Ascending aorta (tissue), 2 donors: Measurements from ENCODE around the gene E4F1. TPM values are rescaled to one million over a fixed set of nuclear protein-coding genes. Genes with fewer than 3 reads are reported as not detected.
A peak's percentile ranks its signal among the peaks of the same experiment; 100 is the strongest.

ENCODE experiments used
- DNase-seq, 2 donors: peaks; one replicate each; pipeline ENCODE4 v3.0.0-alpha.2; 2019; ENCODE audit warnings: low spot score in 2 of 2
- H3K27ac ChIP-seq, 2 donors: fragments of 200-600 bp; sonication (generic); one replicate each; pipeline ENCODE4 v1.5.1; 2016 to 2017; ENCODE audit warnings: mild to moderate bottlenecking in 1 of 2
- H3K27me3 ChIP-seq: fragments of 200-600 bp; sonication (generic); one replicate; pipeline ENCODE4 v1.5.1; 2017
- H3K36me3 ChIP-seq, 2 donors: fragments of 200-600 bp; sonication (generic); one replicate each; pipeline ENCODE4 v1.5.1; 2016
- H3K4me1 ChIP-seq, 2 donors: fragments of 200-600 bp; sonication (generic); one replicate each; pipeline ENCODE4 v1.5.1; 2016 to 2017; ENCODE audit warnings: mild to moderate bottlenecking in 1 of 2
- H3K4me3 ChIP-seq, 2 donors: fragments of 200-600 bp; sonication (generic); one replicate each; pipeline ENCODE4 v1.5.1; 2016 to 2017; ENCODE audit warnings: mild to moderate bottlenecking in 1 of 2
- H3K9me3 ChIP-seq, 2 donors: fragments of 200-600 bp; sonication (generic); one replicate each; pipeline ENCODE4 v1.5.1; 2016
- intact Hi-C: fragments of 100-400 bp; cut with DNase I; formaldehyde crosslinking; loops from one replicate; pipeline ENCODE4 v1.15.1; 2023
- total RNA-seq: library from RNA; depleted of rRNA; stranded (reverse); fragments of >200 nt; gene quantifications from one replicate; pipeline ENCODE4 v1.1.0, GENCODE V29; 2016
- TF ChIP-seq, protein P1 (sequence below), 3 experiments: fragments of 200-600 bp in 2 of 3; fragments of 450-650 bp in 1 of 3; sonication (generic) in 2 of 3; IDR thresholded peaks; one replicate each; pipeline ENCODE4 v1.5.1; 2016 to 2019; ENCODE audit warnings: antibody characterized with exemption in 3 of 3, mild to moderate bottlenecking in 1 of 3, moderate library complexity in 1 of 3

The E4F1 gene
- total RNA-seq, 1 donor from 2014 or later, result 39.7 TPM

DNA sequence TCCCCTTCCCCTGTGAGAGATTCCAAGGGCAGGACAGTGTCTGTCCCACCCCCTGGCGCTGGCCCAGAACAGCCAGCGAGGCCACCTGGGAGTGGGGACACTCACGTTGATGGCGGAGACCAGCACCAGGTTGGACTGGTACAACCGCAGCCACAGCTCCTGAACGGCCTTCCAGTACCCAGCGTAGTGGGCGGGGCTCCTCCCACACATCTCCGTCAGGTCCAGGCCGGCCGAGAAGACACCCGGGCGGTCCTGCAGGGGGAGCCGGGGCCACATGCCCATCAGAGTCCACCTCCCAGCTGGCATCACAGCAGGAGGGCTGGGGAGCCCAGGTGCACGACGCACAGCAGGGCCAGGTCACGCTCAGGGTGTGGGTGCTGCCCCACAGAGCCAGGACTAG, 20.9 kb downstream of the E4F1 start:
- TF ChIP-seq, protein P1, sequence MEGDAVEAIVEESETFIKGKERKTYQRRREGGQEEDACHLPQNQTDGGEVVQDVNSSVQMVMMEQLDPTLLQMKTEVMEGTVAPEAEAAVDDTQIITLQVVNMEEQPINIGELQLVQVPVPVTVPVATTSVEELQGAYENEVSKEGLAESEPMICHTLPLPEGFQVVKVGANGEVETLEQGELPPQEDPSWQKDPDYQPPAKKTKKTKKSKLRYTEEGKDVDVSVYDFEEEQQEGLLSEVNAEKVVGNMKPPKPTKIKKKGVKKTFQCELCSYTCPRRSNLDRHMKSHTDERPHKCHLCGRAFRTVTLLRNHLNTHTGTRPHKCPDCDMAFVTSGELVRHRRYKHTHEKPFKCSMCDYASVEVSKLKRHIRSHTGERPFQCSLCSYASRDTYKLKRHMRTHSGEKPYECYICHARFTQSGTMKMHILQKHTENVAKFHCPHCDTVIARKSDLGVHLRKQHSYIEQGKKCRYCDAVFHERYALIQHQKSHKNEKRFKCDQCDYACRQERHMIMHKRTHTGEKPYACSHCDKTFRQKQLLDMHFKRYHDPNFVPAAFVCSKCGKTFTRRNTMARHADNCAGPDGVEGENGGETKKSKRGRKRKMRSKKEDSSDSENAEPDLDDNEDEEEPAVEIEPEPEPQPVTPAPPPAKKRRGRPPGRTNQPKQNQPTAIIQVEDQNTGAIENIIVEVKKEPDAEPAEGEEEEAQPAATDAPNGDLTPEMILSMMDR (IDR thresholded peaks at IDR 0.05), result no peak
- Histone ChIP-seq H3K4me3 (no peak overlapping the region), H3K27ac (no peak overlapping the region), H3K27me3 (no peaks in the 10 kb centered on the region), H3K4me1 (no peaks in the 10 kb centered on the region), H3K9me3 (no peaks in the 10 kb centered on the region), H3K36me3 (peaks cover 44 to 48% of the 10 kb centered on the region in 2 donors)
- intact Hi-C loops, result no loop called here
- DNase-seq, result no peak

DNA sequence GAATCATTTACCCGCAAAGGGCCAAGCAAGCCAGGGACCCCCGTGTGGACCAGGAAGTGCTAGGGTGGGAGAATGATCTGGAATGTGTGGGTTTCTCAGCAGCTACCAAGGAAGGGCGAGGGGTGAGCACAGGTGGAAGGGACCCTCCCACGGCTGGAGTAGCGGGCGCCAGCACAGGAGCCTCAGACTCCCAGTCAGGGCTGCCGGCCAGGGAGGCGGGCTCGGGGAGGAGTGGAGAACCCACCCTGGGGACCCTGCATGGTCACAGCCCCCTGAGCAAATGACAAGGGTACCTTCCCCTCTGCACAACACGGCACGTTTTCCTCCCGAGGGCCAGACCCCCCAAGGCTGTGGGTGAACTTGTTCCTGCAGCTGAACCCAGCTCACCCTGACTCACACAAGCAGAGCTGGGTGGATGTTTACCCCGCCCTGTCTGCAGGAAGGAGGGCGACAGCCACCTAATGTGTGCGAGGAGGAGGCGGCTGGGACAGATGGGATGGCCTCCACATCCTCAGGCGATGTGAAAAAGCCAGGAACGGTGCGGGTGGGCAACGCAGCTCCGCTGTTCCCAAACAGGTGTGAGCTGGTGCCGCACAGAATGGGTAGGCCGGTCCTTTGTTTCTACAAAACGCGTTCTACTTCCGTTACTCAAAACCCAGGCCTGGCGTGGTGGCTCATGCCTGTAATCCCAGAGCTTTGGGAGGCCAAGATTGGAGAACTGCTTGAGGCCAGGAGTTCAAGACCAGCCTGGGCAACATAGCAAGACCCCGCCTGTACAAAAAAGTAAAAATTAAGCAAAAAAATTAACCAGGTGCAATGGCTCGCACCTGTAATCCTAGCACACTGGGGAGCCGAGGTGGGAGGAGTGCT, 21.8 kb downstream of the E4F1 start:
- Histone ChIP-seq H3K27ac (no peak overlapping the region), H3K4me1 (peaks cover under 1 to 2% of the 10 kb centered on the region in 2 donors), H3K9me3 (no peaks in the 10 kb centered on the region), H3K4me3 (no peak overlapping the region), H3K27me3 (no peaks in the 10 kb centered on the region), H3K36me3 (peaks cover 44 to 48% of the 10 kb centered on the region in 2 donors)
- intact Hi-C loops, result no loop called here
- TF ChIP-seq, protein P1 (IDR thresholded peaks at IDR 0.05), result no peak
- no peak for DNase-seq

DNA sequence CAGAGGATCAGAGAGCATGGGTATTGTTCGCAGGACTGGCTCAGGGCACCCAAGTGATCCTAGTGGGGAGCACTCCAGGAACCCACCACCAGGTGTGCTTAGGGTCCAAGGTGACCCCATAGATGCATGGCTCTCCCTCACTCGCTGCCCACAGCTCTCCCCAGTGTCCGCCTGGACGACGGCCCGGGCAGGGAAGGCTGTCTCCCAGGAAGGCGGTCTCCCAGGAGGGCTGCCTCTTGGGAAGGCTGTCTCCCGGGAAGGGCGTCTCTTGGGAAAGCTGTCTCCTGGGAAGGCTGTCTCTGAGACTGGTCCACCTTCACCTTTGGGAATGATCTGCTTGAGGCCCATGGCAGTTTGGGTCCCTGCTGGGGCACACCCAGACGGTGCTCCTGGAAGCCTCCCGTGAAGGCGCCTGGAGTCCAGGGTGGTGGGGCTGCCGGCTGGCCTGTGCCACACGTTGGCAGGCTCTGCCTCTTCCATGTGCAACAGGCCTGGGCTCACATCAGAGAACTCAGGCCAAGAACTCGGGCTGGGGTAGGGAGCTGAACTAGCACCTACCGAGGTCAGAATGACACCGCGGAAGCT, 23.0 kb downstream of the E4F1 start:
- intact Hi-C loops, result no loop called here

DNA sequence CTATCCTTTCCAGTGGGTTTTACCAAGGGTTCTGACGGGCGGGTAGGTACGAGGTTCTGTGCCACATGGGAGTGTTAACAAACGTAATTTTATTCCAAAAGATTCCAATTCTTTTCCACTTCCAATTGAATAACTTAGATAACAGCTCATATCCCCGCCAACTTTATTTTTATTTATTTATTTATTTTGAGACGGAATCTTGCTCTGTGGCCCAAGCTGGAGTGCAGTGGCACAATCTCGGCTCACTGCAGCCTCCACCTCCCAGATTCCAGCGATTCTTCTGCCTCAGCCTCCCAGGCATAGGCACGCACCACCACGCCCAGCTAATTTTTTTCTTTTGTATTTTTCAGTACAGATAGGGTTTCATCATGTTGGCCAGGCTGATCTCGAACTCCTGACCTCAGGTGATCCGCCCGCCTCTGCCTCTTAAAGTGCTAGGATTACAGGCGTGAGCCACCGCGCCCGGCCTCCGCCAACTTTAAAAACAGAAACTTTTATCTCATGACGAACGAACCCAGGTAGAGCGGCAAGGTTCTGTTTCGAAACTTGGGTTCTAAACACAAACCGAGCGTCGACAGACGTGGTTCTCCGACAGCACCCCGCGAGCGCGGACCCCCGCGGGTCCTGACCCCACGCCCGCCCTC, 27.4 kb downstream of the E4F1 start:
- Histone ChIP-seq H3K9me3 (no peaks in the 10 kb centered on the region), H3K27ac (peak overlapping the region; percentile 82 to 88), H3K36me3 (peaks cover 39% of the 10 kb centered on the region in 2 donors), H3K4me3 (peak overlapping the region; percentile 80 to 86), H3K4me1 (peaks cover 10 to 11% of the 10 kb centered on the region in 2 donors), H3K27me3 (no peaks in the 10 kb centered on the region)
- no peak for DNase-seq
- TF ChIP-seq, protein P1 (IDR thresholded peaks at IDR 0.05), result no peak
- intact Hi-C loops, result loop anchor here (1.0 to 10.0 kb wide), 5 partner anchors 18 to 226 kb away; partner anchors contain the start of genes BRICD5, E4F1, NHERF2 and PGP

More for the DNA sequence above, 23.0 kb downstream of the E4F1 start:
- Histone ChIP-seq H3K4me1 (peaks cover 5% of the 10 kb centered on the region in 2 donors), H3K27ac (no peak overlapping the region), H3K4me3 (no peak overlapping the region), H3K27me3 (no peaks in the 10 kb centered on the region), H3K36me3 (peaks cover 44% of the 10 kb centered on the region in 2 donors), H3K9me3 (no peaks in the 10 kb centered on the region)
- TF ChIP-seq, protein P1 (IDR thresholded peaks at IDR 0.05), result no peak
- no peak for DNase-seq

DNA sequence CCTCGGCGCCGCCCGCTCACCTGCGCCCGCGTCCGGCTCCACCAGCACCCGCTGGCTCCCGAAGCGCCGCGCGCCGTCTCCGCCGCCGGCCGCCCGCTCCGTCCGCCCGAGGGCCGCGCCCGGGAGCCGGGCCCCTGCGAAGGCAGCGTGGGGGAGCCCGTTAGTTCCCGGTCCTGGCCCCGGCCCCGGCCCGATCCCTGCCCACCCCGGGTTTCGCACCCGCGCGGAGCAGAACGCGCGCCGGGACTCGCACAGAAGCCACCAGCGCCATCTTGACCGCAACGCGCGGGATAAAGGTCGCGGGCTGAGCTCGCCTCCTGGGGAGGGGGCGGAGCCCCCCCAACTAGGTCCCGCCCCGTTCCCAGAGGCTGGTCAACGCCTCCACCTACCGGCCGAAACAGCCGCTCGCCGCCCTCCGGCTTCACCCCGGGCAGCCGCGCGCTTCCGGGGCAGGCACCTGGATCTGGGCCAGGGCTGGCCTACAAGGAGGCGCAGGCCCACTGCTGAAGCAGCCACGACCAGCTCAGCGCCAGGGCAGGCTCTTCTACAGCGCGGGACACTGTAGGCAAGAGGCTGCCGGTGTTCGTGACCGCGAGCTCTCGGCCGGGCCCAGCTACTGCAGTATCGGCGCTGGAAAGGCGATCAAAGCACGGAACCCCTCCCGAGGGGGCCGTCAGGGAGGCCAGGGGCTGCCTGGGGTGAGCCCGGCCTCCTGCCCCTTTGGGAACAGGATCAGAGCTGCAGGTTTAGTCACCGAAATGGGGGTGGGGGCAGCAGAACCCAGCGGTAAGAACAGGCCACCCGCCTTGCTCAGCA, 28.1 kb downstream of the E4F1 start, which contains the start of gene ECI1:
ECI1 (minus strand) TSS at position 292 of the 816 bp plus-strand sequence; CDS start at position 271, 21 bp downstream.
- Histone ChIP-seq H3K4me1 (peaks cover 10 to 11% of the 10 kb centered on the region in 2 donors), H3K27ac (peak within 1 kb of the TSS; percentile 82 to 88), H3K4me3 (peak within 1 kb of the TSS; percentile 80 to 86), H3K9me3 (no peaks in the 10 kb centered on the region), H3K27me3 (no peaks in the 10 kb centered on the region), H3K36me3 (peaks cover 39% of the 10 kb centered on the region in 2 donors)
- peak; percentile 74 to 98 for DNase-seq
- TF ChIP-seq, protein P1 (IDR thresholded peaks at IDR 0.05), result peak; percentile 73 to 76 (median 74)
- intact Hi-C loops, result loop anchor here (1.0 to 10.0 kb wide), 5 partner anchors 17 to 227 kb away; partner anchors contain the start of genes BRICD5, E4F1, NHERF2 and PGP
